ENCODE results near the gene RHBDF1.
"Not testable (repeated sequence)": the region's sequence is repeated elsewhere in the genome, so short reads cannot be mapped to it uniquely, and the experiment has no call there.

The RHBDF1 gene

DNA sequence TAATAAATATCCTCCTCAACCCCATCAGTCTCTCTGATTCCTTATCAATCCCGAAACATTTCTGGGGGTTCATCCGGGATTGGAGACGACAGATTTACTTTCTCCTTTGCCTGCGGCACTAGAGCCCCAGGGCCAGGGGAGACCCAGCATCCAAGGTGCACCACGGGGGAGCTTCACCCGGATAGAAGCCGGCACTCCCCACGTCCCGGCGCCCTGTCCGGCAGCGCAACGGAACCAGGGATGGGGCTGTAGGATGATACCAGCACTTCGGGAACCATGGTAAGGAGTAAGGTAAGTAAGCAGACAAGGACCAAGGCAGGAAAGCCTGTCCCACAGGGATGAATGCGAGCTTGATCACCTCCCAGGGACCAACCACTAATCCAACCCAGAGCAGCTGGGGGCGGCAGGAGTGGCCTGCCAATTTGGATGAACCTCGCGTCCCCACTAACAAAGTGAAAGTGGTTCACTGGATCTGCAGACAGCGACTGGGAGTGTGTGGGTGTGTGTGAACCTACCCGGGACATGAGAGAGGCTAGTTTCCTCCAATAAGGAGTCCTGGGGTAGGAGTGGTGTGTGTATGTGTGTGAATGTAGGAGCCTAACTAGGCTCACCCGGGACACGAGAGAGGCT, 30.9 kb downstream of the RHBDF1 start:
- Histone ChIP-seq H3K9ac (ENCODE audit: low read length) (no peak overlapping the region), H3K4me1 (ENCODE audit: low read length) (peaks cover 22% of the 10 kb centered on the region)

GRCh38 chr16:38941-39892, 33.2 kb downstream of the RHBDF1 start:
- Histone ChIP-seq H3K9me3 (replicated peaks; ENCODE audit: insufficient read depth, low read length) (no peaks in the 10 kb centered on the region), H3K4me2 (ENCODE audit: low read depth, low read length) (peak overlapping the region; percentile 88), H3F3A (ENCODE audit: insufficient read depth, low read length) (peaks cover 18% of the 10 kb centered on the region), H3K4me3 (ENCODE audit: low read length) (no peak overlapping the region), H3K79me2 (ENCODE audit: low read length) (peaks cover 10% of the 10 kb centered on the region), H2AFZ (ENCODE audit: low read length) (peak overlapping the region; percentile 55; the same call in 1 of the 2 replicates), H3K36me3 (replicated peaks; ENCODE audit: insufficient read depth, low read length) (no peaks in the 10 kb centered on the region), H3K4me1 (ENCODE audit: low read length) (peaks cover 22% of the 10 kb centered on the region), H4K20me1 (ENCODE audit: insufficient read depth, low read length) (no peaks in the 10 kb centered on the region), H3K9ac (ENCODE audit: low read length) (peak overlapping the region; percentile 55; the same call in 1 of the 2 replicates), H3K27me3 (replicated peaks; ENCODE audit: insufficient read depth, low read length) (no peaks in the 10 kb centered on the region), H3K27ac (ENCODE audit: low read length) (peak overlapping the region; percentile 93), H3K9me2 (replicated peaks; ENCODE audit: insufficient read depth, low read length) (no peaks in the 10 kb centered on the region)
- TF ChIP-seq CTCF (IDR thresholded peaks at IDR 0.05; ENCODE audit: low read length): no peak
- no peak for TF ChIP-seq EZH2phosphoT487 (IDR thresholded peaks at IDR 0.05; ENCODE audit: low read length)
- TF ChIP-seq EZH2 (optimal IDR thresholded peaks at IDR 0.05; ENCODE audit: low read depth, low read length): no peak
- DNase-seq: peak; percentile 96

More for the DNA sequence above, 30.9 kb downstream of the RHBDF1 start:
- Histone ChIP-seq H3K9me3 (replicated peaks; ENCODE audit: insufficient read depth, low read length) (no peaks in the 10 kb centered on the region), H3K4me2 (ENCODE audit: low read depth, low read length) (no peak overlapping the region), H4K20me1 (ENCODE audit: insufficient read depth, low read length) (no peaks in the 10 kb centered on the region), H3K27ac (ENCODE audit: low read length) (no peak overlapping the region), H2AFZ (ENCODE audit: low read length) (no peak overlapping the region), H3K27me3 (replicated peaks; ENCODE audit: insufficient read depth, low read length) (no peaks in the 10 kb centered on the region), H3K36me3 (replicated peaks; ENCODE audit: insufficient read depth, low read length) (no peaks in the 10 kb centered on the region), H3K4me3 (ENCODE audit: low read length) (no peak overlapping the region), H3K79me2 (ENCODE audit: low read length) (peaks cover 27% of the 10 kb centered on the region), H3F3A (ENCODE audit: insufficient read depth, low read length) (peaks cover 18% of the 10 kb centered on the region), H3K9me2 (replicated peaks; ENCODE audit: insufficient read depth, low read length) (no peaks in the 10 kb centered on the region)
- TF ChIP-seq CTCF (IDR thresholded peaks at IDR 0.05; ENCODE audit: low read length) (no peak), EZH2 (optimal IDR thresholded peaks at IDR 0.05; ENCODE audit: low read depth, low read length) (no peak), EZH2phosphoT487 (IDR thresholded peaks at IDR 0.05; ENCODE audit: low read length) (no peak)
- DNase-seq: no peak

GRCh38 chr16:38206-38605, 34.2 kb downstream of the RHBDF1 start:
- not testable (repeated sequence) for H3K79me2 ChIP-seq (ENCODE audit: low read length); H3K9me2 ChIP-seq (replicated peaks; ENCODE audit: insufficient read depth, low read length); H3K36me3 ChIP-seq (replicated peaks; ENCODE audit: insufficient read depth, low read length); H2AFZ ChIP-seq (ENCODE audit: low read length); DNase-seq; H3K27me3 ChIP-seq (replicated peaks; ENCODE audit: insufficient read depth, low read length); H4K20me1 ChIP-seq (ENCODE audit: insufficient read depth, low read length); H3K9ac ChIP-seq (ENCODE audit: low read length); H3K4me3 ChIP-seq (ENCODE audit: low read length); H3K9me3 ChIP-seq (replicated peaks; ENCODE audit: insufficient read depth, low read length)
- Histone ChIP-seq H3K4me1 (ENCODE audit: low read length) (peaks cover 22% of the 10 kb centered on the region), H3K4me2 (ENCODE audit: low read depth, low read length) (peak overlapping the region; percentile 19; the same call in 1 of the 2 replicates), H3F3A (ENCODE audit: insufficient read depth, low read length) (peaks cover 18% of the 10 kb centered on the region), H3K27ac (ENCODE audit: low read length) (peak overlapping the region; percentile 93; the same call in 1 of the 2 replicates)
